ENCODE results near the gene YWHAQ. TPM values are rescaled to one million over a fixed set of nuclear protein-coding genes. Genes with fewer than 3 reads are reported as not detected.

YWHAQ gene
- total RNA-seq, 1 donor from 2014 or later: 279 TPM

DNA sequence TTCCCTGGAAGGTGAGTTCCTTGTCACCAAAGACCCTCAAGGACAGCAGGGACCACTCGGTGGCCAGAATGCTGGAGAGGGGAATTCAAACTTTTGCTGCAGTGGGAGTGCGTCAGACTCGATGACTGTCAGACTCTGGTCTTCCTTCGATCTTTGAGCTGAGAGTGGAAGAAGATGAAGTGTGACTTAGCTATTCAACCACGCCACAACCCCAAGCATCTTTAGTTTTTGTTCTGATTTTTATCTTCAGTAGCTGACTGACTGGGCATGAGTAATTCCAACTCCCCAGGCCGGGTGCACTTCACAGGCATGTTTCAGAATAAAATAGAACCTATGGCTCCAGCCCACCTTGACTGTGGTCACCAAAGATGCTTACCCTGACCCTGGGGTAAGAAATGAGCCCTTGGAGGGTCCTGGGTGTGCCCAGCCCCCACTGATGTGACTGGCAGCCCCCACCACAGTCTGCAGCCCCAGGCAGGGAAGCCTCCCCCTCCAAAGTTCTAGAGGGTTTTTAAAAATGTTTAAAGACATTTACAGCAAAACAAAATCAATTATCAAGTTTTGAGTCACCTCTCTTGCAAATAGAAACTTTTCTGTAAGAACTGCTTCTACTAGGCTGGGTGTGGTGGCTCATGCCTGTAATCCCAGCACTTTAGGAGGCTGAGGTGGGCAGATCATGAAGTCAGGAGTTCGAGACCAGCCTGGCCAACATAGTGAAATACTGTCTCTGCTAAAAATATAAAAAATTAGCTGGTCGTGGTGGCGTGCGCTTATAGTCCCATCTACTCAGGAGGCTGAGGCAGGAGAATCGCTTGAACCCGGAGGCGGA is 24.9 kb upstream of the YWHAQ start:
- DNase-seq (ENCODE audit: low read depth, low spot score): no peak

DNA sequence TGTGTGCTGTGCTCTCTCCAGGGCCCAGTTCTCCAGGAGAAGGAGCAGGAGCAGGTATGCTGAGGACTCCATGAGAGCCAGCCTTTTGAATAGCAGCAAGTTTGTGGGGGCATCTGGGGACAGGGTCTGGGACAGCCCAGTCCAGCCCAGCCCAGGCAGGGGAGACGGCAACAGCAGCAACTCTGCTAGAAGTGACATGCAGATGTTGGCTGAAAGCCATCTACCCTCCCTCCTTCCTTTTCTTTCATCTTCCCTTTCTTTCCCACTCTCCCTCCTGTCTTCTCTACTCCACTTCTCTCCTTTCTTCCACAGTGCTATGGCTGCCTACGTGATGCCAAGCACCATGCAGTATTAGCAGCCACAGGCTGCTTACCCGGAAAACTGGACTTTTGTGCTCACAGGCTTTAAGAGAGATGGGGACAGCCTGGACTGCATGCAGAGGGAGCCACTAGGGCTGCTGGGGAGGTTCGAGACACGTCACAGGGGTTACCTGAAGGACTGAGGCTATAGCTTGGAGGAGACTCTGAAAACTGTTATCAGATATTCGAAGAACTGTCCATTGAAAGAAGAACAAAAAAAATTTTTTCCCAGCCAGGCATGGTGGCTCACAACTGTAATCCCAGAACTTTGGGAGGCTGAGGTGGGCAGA is 23.8 kb upstream of the YWHAQ start:
- DNase-seq (ENCODE audit: low read depth, low spot score): no peak

DNA sequence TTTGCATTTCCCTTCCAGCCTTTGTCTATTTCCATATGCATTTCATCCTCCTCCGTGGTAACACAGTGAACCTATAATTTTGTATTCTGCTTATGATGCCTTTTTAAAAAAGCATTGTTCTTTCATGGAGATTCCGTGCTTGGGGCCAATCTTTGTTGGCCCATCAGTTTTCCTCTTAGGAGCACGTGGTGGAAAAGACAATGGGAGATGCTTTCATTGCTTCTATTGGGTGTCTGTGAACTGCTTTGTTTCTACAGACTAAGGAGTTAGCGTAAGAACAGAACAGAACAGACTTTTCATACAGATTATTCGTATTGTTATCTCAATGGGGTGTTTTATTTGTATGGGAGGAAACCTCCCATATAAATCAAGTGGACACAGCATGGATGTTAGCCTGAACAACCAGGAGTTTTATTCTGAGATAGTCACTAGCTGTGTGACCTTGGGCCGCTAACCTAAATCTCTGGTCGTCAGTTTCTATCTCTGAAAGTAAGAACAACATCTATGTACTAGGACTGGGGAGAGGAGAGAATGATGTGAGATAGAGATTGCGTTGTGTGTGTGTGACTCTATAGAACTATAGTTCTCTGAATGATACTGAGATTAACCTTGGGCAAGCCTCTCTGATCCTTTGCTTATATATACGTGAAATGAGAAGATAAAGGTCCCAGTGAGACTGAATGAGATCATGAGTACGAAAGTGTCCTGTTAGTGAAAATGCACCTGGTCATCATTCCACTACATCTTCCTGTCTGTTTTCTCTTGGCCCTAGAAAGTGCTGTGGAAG is 22.9 kb upstream of the YWHAQ start:
- no peak for DNase-seq (ENCODE audit: low read depth, low spot score)

DNA sequence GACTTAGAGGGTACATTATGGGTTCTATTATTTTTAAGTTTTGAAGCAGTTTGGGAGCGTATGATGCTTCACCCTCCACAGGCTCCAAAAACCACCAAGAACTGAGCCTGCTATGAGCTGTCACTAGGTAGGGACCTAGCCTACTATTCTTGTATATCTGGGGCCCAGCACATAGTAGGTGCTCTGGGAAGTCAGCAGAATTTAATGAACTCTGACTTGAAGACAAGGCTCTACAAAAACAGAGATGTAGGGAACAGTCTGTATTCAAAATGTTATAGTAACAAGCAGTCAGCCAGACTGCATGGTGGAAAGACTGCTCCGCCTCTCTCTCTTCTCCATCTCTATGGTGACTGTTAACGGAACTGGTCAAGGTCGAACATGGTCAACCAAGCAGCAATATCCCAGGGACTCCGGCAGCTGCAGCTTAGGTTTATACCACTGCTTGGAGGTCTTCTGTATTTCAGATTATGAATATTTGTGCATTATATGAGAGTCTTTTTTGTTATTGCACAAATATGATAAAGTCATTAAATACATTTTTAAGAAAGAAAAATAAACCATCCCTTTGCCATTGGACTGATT is 22.2 kb upstream of the YWHAQ start:
- DNase-seq (ENCODE audit: low read depth, low spot score): no peak

DNA sequence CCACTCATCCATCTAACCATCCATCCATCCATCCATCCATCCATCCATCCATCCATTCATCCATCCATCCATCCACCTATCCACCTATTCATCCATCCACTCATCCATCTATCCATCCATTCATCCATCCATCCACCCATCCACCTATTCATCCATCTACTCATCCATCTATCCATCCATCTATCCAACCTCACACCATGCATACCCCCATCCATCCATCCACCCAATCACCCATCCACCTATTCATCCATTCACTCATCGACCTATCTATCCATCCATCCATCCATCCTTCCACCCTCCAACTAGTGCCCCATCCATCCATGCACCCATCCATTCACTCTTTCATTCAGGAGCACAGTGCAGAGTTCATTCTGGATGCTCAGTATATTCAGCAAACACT is 21.5 kb upstream of the YWHAQ start:
- no peak for DNase-seq (ENCODE audit: low read depth, low spot score)

DNA sequence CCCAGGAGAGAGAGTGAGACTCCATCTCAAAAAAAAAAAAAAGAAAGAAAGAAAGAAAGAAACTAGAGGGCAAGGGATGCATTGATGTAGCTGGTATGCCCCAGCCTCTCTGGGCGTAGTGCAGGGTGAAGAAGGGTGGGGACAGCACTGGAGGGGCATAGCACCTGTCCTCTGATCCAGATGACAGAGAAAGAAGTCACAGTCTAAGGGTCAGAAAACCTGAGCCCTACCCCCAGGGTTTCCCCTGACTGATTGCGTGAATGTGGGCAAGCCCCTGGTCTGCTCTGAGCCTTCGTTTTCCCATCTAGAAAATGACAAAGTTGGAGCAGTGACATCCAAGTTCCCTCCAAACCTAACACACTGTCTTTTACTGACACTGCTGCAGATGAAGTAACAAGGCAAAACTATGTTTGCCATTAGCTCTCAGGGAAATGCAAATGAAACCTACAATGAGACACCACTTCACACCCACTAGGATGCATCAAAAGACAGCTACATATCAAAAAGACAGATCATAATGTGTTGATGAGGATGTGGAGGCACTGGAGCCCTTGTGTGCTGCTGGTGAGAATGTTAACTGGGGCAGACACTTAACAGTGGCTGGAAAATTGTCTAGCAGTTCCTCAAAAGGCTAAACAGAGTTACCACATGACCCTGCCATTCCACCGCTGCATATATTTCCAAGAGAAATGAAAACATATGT is 19.5 kb upstream of the YWHAQ start:
- no peak for DNase-seq (ENCODE audit: low read depth, low spot score)

DNA sequence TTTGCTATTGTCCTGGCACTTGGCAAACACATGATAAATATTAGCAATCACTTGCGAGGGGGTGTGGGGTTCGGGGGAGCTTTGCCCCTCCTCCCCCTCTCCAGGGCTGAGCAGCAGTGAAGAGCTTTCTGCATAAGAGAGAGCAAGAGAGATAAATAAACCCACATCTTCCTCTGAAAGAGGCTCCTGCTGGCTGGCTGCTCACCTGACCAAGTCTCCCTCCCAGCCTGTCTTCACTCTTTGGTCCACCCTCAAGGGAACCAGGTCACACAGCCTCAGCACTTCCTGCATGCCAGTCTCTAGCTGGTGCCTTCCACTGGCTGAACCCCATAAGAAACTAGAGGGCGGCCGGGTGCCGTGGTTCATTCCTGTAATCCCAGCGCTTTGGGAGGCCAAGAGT is 18.5 kb upstream of the YWHAQ start:
- DNase-seq (ENCODE audit: low read depth, low spot score): no peak

DNA sequence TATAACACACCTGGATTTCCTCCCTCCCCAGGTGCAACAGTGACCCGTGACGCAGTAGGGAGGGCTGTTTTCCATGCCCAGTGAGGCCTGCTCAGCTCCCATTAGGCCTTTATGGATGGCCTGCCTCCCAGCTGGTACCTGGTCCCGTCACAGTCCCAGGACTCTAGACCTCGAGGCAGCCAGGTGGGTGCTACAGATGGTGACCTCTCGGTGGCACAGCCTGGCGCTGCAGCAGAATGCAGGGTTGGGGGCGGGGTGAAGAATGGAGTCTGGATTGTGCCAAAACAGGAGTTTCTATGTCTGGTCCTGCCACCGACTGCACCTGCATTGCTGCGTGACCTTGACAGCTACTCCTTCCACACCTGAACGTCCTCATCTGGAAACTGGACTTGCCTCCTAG is 18.0 kb upstream of the YWHAQ start:
- no peak for DNase-seq (ENCODE audit: low read depth, low spot score)

DNA sequence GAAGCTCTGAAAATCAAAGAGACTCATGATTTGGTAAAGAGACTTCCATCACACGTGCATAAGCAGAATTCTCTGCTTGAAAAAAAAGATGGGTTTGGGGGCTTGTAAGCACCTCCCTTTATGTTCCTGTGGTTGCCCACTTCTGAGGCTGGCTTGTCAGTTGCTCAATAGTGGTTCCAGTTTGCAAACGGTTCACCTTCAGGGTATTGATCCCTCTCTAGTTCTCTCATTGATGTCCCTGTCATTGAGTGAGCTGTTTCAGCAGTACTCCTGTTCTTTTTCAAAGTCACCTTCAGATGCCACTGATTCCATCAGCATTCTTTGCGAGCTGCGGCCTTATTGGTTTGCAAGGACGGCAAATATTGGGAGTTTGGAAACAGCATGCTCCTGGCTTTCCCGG is 17.1 kb upstream of the YWHAQ start:
- DNase-seq (ENCODE audit: low read depth, low spot score): no peak

DNA sequence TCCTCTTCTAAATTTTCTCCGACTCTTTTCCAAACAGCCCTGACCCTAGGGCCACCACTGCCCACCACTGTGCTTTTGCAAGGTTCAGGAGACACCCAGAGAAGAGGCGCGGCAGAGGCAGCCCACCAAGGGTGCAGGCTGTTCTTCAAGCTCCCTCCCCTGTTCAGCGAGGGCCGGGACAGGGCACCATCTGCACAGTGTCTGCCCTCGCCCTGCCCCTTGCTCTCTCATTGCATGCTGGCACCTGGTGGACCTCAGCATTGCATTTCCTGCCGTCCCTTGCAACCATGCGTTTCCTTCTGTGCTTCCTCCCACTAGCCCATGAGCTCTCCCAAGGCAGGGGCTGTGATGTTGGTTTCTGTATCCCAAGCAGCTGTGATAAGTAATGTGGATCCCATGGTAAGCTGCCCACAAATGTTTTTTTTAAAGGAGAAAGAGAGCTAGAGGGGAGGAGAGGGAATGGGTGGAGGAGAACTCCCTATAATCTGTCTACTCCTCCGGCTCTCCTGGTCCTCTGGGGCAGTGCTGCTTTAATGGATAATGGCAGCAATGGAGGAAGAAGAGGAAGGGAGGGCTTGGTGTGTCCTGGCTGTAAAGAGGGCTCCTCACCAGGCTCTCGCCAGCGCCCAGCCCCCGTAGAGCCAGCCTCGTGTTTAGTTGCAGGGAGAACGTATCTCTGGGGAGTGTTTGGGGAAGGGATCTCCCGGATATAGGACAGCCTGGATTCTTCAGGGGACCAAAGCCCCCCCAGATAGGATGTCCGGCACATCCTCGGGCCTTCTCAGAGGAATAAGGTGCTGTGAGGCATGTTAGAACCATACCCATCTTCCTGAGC is 15.6 kb upstream of the YWHAQ start:
- no peak for DNase-seq (ENCODE audit: low read depth, low spot score)

DNA sequence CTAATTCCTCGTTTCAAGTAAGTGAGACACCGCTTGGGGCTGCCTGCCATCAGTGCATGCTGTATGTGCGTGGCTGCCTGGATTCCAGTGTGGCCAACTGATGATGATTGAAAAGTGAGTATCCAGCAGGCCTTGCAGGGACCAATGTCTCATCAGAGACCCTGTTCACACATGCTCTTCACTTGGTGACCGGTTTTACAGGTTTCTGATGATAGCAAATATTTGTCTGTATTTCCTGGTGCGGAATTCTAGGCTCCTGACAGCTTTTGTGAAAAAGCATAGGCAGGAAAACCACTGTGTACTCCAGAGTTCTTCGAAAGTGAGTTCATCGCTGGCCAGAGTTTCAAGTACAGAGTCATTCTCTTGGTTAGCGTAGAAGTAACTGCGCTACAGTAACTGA is 13.8 kb upstream of the YWHAQ start:
- no peak for DNase-seq (ENCODE audit: low read depth, low spot score)

DNA sequence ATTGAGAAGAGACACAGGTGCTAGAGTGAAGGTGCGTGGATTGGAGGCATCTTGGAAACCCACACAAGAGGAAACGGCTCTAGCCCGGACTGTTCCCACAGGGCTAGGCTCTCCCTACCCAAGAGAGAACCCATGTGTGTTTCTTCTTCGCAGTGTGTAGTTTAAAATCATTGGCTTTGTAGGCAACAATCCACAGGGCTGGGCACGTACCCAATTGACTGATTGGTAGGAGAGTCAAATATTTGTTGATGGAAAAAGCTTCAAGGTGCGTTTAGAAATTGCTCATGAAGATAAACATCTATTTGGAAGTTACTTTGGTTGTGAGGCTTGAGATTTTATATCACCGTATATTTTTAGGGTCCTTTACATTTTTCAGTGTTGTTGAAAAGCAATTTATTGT is 13.2 kb upstream of the YWHAQ start:
- DNase-seq (ENCODE audit: low read depth, low spot score): no peak

DNA sequence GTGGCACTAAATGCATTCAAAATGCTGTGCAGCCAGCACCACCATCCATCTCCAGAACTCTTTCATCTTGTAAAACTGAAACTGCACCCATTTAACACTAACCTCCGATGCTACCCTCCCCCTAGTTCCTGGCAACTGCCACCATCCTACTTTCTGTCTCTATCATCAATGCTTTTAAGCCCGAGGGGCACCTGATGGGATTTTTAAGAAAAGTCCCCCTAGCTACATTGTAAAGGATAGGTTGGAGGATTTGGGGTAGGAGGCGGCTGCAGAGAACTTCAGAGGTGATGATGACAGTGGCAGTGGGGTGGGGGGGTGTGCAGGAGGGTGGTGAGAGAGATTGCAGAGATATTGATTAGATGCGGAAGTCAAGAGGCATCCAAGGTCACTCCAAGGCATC is 10.8 kb upstream of the YWHAQ start:
- no peak for DNase-seq (ENCODE audit: low read depth, low spot score)

DNA sequence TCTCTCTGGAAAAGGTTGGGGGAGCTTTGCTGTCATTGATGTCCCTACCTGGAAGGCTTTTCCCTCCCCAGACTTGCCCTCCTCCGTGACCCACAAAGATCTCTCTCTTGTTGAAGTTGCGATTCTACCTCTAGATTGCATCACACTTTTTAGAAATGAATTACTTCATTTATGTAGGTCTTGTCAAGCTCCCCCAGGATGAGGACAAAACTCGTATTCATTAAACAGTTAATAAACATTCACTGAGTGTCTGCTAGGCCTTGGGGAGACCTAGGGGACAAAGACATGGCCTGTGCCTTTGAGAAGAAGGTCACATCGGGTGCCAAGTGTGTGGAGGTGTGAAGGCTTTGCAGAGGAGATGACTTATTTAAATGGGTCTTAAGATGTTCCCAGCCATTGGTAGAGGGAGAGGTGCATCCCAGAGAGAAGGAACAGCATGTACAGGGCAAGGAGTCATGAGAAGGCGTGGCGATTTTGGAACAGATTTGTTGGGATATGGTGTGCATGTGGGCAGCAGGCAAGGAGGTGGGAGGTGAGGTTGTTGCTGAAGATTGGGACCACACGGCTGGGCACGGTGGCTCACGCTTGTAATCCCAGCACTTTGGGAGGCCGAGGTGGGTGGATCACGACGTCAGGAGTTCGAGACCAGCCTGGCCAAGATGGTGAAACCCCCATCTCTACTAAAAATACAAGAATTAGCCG is 9.8 kb upstream of the YWHAQ start:
- no peak for DNase-seq (ENCODE audit: low read depth, low spot score)

DNA sequence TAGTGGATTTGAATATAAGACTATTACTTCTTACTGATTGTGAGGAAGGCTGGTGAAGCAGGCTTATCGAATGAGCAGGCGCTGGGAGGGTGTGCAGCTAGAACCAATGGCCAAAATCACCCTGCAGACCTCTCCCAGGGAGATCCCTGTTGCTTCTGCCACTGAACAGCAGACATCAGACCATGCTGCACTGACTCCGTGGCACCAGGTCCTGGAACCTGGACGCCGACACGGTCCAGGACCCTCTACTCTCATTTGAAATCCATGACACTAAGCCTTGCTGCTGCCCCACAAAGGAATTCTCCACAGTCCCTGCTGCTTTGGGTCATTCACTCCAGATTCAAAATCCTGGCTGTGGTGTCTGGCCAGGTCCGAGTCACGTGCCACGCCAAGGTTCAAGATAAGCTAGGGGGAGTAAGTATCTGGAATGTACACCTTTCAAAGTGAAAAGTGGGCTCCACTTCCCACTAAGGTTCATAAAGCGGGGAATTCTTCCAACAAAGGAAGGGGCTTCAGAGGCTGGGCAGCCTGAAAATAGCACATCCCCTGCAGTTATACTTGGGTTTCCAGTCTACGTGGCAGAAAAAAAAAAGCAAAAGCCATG is 9.0 kb upstream of the YWHAQ start:
- no peak for DNase-seq (ENCODE audit: low read depth, low spot score)

DNA sequence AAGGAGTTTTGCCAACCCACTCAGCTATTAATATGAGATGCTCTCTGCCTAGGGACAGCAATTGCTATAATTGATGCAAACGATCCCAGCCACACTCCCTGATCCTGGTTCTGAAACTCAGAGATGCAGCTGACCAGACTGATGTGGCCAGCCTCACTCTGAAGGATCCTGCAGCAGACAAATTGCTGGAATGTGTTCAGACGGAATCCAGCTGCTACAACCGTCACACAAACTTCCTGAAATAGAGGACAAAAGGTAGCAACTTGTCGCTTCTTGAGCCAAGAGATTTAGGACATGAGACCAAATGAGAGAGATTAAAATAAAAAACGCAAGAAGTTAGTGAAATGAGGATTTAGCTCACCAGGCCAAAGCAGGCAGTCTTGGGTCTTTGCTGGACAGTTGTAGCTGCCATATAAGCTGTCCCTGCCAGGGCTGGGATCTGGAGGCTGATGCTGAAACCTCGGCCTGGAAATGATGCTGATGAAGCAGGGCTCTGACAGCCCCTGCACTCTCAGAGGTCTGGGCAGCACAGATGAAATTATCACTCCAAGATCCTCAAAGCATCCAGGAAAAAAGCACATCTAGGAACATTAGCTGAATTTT is 8.3 kb upstream of the YWHAQ start:
- DNase-seq (ENCODE audit: low read depth, low spot score): no peak

DNA sequence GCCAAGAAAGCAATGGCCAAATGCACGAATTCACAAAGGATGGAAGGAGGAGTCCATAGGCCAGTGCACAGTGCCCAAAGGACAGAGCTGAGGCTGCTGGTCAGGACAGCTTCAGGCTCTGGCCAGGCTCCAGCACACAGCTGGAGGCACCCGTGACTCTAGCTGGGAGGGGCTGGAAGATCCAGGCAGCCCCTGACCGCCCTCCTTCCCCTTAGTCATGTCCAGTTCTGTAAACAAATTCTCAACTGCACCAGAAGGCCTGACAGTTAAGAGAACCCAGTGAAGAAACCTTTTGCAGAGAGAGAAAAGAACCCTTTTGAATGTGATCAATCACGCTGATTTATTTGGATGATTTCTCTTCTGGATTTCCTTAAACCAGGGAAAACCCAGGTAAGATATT is 7.7 kb upstream of the YWHAQ start:
- peak; percentile 51 for DNase-seq (ENCODE audit: low read depth, low spot score)

DNA sequence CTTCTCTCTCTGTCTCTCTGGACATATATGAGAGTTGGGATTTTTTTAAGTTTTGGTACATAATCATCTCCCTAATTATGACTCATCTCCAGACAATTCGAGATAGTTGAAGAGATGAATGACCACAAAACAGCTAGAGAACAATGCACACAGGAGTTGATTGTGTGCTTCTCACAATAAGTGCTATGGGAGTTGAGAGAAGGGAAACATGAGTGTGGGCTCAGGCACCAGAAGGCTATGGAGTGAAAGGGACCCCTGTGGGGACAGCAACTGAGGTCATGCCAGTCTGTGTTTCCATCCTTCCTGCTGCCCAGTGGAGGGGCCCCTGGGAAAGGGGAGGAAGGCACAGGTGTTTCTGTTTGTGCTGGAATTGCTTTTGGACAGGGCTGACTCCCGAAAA is 6.5 kb upstream of the YWHAQ start:
- DNase-seq (ENCODE audit: low read depth, low spot score): no peak

DNA sequence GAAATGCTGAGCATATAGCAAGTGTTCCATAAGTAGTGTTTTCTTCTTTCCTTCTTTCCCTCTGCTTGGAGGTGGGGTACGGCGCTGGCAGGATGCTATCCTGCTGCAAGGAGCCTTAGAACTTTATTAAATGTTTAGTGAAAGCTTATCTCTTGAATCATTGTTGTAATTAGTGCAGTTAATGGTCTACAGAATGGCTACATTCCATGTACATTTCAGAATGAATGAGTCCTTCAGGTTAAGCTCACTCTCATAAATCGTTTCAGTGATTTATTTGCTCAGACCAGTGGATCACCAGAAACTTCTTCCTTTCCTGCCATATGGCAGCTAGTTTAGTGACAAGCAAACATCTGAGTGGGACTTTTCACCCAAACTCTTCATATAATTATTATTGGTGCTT is 3.3 kb upstream of the YWHAQ start:
- no peak for DNase-seq (ENCODE audit: low read depth, low spot score)

Measured in pulmonary artery endothelial cell (primary cell).